Measurements from ENCODE around the gene GRK1. TPM values are rescaled to one million over a fixed set of nuclear protein-coding genes. Genes with fewer than 3 reads are reported as not detected.

GRK1 gene
- total and polyA plus RNA-seq, 2 experiments from 2014 or later: not detected

GRCh38 chr13:113657851-113658741 is 8.9 kb upstream of the GRK1 start, which contains the start of gene ATP4B:
TSS of gene ATP4B (minus strand) at chr13:113658198. CDS start at chr13:113658144, 54 bp downstream.
- Histone ChIP-seq H2AFZ (no peak within 1 kb of the TSS), H3K36me3 (ENCODE audit: insufficient read depth) (no peaks in the 10 kb centered on the region), H3K9me2 (ENCODE audit: insufficient read depth) (no peaks in the 10 kb centered on the region), H3K4me3 (no peak within 1 kb of the TSS), H3K27me3 (ENCODE audit: insufficient read depth) (no peaks in the 10 kb centered on the region), H3K4me2 (no peak within 1 kb of the TSS), H3K4me1 (ENCODE audit: insufficient read depth) (no peaks in the 10 kb centered on the region), H3F3A (replicated peaks; ENCODE audit: low read depth) (no peaks in the 10 kb centered on the region), H3K27ac (ENCODE audit: low read depth) (no peak within 1 kb of the TSS), H4K20me1 (replicated peaks; ENCODE audit: insufficient read depth) (no peaks in the 10 kb centered on the region), H3K79me2 (replicated peaks; ENCODE audit: insufficient read depth) (no peaks in the 10 kb centered on the region)
- Mint-ChIP-seq H3K4me3 (no peak within 1 kb of the TSS), H3K36me3 (ENCODE audit: low read depth) (no peaks in the 10 kb centered on the region), H3K27ac (no peak within 1 kb of the TSS), H3K4me1 (peaks cover 9% of the 10 kb centered on the region), H3K27me3 (ENCODE audit: insufficient read depth, low read depth, poor library complexity) (no peaks in the 10 kb centered on the region), H3K9me3 (no peaks in the 10 kb centered on the region; the same call in 2 of the 3 replicates)
- ATAC-seq (no peak; the same call in 1 of the 3 replicates), DNase-seq (ENCODE audit: low spot score) (no peak)
- no peak for TF ChIP-seq CTCF (conservative IDR thresholded peaks at IDR 0.05; ENCODE audit: low read depth in 2 of 2)
- no peak for TF ChIP-seq POLR2AphosphoS5 (IDR thresholded peaks at IDR 0.05; ENCODE audit: low read depth)
- TF ChIP-seq STAT1 (IDR thresholded peaks at IDR 0.05; ENCODE audit: unreplicated experiment): no peak
- no peak for TF ChIP-seq ZNF331 (CRISPR knock-in tag; IDR thresholded peaks at IDR 0.05; ENCODE audit: low read depth)
- TF ChIP-seq ZNF462 (CRISPR knock-in tag; IDR thresholded peaks at IDR 0.05): no peak
- TF ChIP-seq ZNF114 (CRISPR knock-in tag; IDR thresholded peaks at IDR 0.05): no peak
- no peak for TF ChIP-seq REST (IDR thresholded peaks at IDR 0.05; ENCODE audit: unreplicated experiment)

Measured in GM23338 (cell line).